Limb (tissue), 2 donors: Measurements from ENCODE around the gene CHD5.

Source experiments
- DNase-seq, 2 donors: peaks; one replicate each; pipeline ENCODE4 v3.0.0-alpha.2; 2016; ENCODE audit errors: extremely low spot score in 2 of 2

Gene CHD5

DNA sequence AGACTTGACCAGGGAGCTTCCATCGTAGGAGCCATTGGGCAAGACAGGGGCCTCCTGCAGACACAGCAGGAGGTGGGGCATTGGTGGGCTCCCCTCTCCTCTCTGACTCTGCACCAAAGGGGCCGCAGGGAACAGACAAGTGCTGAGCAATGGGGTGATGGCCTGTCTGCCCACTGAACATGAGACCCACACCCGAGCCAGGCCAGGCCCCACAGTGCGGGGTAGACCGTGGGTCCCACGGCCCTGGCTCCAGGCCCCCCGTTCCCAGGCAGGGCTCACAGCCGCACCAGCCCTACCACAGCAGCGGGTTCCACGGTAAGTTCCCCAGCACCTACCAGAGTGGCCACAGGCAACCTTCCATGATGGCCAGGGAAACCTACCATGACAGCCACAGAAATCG lies 45.9 kb downstream of the CHD5 start:
- DNase-seq: no peak

DNA sequence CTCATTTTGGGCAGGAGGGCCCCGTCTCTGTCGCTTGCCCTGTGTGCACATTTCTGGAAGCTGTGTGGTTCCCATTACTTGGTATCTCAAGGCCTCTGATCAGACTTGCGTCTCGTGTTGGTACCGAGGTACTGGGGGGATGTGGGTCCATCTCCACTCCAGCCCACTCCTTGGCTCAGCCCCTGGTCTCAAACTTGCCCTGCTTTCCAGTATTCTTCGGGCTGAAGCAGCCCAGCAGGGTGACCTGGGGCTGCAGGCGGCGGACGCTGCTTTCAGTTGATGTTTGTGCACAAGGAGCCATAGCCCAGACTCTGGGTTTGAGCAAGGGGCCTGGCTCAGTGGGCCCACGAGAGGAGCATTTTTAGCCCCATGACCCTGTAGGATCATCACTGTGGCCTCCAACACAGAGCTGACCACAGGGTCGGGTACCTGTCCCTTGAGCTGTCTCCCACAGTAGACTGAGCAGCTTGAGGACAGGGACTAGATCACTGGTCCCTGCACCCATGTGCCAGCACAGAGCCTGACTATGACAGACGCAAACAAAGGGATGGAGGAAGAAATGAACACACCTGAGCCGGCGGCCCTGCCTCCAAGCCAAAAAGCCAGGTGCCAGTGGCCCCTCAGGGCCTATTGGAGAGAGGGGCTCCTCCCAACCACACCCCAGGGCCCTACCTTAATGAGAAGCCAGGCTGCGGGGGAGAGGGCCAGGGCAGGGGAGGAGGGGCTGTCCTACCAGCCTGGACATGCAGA lies 46.8 kb downstream of the CHD5 start:
- DNase-seq: no peak

DNA sequence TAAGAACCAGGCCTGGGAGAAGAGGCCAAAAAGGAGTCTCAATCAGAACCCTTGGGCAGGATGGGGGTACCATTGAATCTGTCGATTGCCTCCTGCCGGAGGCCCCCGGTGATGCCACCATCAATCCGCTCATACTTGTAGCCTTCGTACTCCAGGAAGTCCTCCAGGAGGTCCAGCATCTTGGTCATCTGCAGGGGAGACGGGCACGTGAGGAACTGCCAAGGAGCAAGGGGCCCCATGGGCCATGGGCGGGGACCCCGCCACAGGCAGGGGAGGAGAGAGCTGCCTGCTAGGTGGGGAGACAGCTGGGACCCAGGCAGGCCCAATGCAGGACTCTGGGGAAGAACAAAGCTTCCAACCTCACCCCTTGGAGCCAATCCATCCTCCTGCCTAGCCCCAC lies 48.6 kb downstream of the CHD5 start:
- DNase-seq: no peak

DNA sequence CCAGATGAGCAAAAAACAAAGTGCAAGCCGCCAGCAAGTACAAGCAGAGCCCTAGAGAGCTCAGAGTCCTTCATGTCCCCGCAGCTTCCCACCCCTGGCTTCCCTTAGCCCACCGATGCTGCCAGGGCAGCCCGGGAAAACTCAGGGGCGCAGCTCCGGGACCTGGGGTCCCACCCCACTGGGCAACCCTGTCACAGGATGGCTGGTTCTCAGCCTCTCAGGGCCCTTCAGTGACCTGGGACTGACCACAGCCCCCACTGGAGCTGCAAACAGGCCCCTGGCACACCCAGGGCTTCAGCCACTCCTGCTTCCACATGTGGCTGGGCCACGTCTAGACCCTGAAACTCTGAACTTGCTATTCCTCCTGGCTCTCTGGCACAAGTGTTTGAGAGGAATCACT lies 49.5 kb downstream of the CHD5 start:
- DNase-seq: no peak

DNA sequence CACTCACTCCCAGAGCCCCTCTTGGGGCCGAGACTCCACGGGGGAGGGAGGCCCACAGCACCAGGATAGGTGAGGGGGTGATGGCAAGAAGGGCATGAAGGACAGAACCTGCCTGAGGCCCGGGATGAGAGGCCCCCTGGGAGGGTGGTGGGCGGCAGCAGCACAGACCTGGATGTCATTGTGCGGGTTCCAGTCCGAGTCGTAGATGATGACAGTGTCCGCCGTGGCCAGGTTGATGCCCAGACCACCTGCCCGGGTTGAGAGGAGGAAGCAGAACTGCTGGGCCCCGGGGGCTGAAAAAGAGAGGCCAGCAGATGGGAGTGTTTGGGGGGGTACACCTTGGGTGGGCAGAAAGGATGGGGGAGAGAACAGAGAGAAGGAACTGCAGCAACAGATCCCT lies 50.1 kb downstream of the CHD5 start:
- no peak for DNase-seq

DNA sequence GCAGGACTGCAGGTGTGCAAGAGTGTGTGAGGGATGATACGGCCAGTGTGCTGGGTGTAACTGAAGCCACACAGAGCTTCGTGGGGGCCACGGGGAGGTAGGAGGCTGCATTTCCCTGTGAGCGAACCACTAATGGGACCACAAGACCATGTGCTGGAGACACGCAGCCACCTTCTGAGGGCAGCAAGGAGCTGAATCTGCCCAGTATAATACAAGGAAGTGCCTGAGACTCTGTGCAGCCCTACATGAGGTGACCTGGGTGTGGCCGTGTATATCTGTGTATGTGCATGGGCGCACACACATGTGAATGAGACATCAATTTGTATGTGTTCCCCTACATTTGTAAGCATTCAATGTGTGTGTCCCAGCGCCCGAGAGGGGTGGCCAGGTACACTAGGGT lies 50.8 kb downstream of the CHD5 start:
- DNase-seq: no peak

DNA sequence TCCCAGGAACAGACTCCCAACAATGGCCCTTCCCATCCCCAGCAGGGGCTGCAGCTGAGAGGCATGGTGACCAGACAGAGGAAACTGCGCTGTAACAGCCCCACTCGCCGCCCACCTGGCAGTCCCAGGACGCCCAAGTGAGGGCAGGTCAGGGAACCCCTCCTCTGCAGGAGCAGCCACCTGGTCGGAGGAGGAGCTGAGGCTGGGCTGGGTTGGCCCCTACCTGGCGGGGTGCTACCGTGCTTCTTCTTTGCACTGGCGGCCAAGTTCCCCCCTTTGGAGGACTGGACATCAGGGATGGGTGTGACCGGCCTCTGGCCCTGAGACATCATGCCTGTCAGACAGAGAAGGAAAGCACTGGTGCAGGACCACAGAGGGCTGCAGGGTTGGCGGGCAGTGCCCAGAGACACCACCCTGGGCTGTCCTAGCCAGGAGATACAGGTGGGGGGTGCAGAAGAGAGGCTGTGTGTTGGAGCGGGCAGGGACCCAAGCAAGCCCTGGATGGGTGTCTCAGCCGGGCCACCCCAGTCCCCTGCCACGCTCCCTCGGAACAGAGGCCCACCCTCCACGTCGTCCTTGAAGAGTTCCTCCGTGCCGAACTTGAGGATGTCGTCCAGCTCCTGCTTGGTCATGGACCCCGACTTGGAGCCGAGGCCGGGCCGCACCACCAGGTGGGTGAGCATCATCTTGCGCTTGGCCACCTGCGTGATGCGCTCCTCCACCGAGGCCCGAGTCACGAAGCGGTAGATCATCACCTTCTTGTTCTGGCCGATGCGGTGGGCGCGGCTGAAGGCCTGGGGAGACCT lies 51.6 kb downstream of the CHD5 start:
- no peak for DNase-seq

DNA sequence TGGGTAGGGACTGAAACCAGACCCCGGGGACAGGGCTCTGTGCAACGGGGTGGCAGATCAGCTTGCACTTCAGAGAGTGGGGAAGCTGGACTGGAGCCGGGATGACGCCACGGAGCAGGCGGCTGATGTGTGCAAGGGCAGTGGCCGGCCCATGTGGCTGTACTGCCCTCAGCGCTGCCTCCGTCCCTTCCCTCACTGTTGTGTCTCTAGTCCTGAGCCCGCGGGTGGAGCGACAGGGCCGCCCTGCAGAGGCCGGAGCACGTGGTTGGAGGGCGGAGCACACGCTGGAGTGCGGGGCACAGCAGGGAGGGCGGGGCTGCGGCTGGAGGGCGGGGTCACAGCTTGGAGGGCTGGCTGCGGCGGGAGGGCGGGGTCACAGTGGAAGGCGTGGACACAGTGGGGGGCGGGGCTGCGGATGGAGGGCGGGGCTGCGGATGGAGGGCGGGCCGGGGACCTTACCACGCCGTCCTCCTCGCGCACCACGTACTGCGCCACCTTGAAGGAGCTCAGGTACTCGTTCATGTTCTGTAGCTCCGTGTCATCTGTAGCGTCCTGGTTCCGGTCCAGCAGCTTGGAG lies 52.4 kb downstream of the CHD5 start:
- peak; percentile 58 to 82 for DNase-seq

DNA sequence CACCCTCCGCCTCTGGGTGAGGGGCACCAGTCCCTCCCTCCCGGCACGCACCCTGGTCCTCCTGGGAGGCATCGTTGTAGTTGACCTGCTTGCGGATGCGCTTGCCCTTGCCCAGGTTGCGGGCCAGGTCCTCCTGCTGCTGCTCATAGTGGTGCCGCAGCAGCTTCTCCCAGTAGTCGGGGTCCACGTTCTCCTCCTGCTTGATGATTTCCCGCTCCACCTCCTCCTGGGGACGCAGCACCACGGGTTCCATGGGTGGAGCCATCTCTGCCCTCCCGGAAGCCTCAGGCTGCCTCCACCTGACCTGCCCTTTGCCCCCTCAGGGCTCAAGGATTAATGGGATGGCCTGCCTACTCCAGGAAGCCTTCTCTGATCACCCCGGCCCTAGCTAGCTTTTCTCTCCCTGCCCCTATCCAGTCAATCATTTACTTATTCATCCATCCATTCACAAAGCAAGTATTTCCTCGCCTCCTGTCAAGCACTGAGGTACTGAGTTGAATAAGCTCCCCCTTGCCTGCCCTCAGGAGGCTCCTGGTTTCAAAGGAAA lies 53.5 kb downstream of the CHD5 start:
- DNase-seq: no peak

DNA sequence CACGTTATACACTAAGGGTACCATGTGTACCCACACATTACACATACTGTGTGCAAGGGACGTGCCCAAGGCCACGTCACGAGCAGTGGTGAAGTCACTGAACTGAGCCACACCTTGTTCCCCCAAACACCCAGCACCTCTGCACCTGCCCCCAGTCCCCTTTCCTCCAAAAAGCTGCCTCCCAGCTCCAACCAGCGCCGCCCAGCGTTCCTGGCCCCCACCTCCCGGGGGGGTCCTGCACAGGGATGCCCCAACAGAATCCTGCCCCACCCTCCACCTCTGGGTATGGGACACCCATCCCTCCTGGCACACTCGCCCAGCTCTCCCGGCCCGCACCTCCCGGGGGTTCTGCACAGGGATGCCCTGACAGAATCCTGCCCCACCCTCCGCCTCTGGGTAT lies 54.1 kb downstream of the CHD5 start:
- DNase-seq: no peak

DNA sequence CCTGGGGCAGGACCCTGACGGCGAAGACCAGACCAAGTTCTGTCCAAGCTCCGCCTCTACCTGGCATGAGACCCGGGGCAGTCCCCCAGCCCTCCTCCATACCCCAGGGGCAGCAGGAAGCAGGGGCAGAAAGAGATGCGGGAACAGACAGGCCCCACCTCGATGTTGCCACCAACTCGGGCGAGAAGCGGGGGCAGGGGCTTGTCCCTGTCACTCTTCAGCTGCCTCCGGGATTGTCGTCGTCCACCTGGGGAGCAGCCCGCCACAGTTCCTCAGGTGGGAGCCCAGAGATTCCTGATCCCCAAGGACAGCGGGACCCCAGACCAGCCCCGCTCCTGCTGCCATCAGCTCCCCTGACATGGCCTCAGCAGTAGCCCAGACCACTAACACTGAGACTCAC lies 54.8 kb downstream of the CHD5 start:
- no peak for DNase-seq

DNA sequence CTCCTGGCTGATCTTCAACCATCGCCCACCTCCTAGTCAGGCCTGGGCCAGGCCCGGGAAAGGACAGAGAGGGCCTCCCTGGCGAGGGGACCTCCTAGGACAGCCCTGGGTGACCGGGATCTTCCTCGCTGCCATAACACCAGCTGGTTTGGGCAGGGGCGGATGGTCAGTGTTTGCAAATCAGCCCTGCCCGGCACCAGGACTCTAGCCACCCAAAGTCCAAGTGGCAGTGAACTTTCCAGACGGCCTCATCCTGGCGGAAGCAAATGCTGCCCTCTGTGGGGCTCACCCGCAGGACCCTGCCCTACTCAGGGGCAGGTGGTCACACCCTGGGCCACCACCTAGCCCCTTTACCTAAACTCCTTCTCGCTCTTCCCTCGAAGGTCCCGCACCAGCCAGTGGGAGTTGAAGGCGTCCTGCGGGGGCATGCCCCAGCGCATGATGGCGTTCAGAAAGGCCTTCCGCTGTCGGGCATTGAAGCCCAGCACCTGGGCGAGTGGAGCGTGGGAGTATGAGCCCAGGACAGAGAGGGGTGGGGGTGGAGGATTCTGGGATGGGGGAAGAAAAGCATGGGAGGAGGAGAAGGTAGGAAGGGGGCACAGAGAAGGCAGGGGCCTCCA lies 55.3 kb downstream of the CHD5 start:
- no peak for DNase-seq

DNA sequence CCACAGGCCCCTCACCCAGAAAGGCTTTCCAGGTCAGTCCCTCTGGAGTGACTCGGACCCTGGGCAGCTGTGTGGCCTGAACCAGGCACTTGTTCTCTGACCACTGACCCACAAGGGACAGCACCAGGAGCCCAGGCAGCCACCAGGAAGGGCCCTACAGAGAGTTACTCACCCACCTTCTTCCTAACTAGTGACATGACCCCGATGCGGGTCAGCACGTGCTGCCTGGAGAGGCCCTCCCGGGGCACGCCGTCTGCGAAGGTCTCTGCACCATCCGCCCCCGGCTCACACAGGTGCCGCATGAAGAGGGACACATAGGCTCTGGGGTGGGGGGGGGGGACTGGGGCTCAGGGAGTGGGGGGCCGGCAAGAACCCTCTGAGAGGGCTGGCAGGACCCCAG lies 55.8 kb downstream of the CHD5 start:
- no peak for DNase-seq

DNA sequence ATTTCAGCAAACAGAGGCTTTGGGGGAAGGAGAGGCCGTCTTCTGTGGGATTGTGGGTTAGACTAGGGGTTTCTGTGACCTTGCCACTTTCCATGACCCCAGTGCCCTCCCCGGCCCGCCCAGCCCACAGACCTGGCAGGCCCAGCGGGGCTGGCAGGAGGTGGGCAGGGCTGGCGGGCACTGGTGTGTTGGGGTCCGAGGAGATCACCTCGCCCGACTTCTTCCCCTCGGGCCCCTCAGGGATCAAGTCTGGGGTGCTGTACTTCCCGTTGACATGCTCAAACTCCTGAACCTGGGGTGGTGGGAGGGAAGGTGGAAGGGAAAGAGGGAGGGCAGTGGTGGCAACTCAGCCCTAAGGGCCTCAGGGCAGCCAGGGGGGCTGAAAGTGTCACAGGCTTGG lies 56.3 kb downstream of the CHD5 start:
- DNase-seq: no peak

DNA sequence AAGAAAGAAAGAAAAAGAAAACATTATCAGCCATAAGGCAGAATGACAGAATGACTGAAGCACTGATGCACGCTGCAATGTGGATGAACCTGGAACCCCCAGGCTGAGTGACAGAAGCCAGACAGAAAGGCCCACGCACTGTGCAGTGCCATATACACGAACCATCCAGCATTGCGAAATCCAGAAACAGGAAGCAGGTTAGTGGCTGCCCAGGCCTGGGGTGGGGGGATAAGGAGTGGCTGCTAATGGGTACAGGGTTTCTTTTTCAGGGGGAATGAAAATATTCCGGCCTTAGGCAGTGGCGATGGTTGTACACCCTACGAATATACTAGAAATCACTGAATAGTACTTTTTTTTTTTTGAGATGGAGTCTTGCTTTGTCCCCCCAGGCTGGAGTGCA lies 57.0 kb downstream of the CHD5 start:
- DNase-seq: no peak

DNA sequence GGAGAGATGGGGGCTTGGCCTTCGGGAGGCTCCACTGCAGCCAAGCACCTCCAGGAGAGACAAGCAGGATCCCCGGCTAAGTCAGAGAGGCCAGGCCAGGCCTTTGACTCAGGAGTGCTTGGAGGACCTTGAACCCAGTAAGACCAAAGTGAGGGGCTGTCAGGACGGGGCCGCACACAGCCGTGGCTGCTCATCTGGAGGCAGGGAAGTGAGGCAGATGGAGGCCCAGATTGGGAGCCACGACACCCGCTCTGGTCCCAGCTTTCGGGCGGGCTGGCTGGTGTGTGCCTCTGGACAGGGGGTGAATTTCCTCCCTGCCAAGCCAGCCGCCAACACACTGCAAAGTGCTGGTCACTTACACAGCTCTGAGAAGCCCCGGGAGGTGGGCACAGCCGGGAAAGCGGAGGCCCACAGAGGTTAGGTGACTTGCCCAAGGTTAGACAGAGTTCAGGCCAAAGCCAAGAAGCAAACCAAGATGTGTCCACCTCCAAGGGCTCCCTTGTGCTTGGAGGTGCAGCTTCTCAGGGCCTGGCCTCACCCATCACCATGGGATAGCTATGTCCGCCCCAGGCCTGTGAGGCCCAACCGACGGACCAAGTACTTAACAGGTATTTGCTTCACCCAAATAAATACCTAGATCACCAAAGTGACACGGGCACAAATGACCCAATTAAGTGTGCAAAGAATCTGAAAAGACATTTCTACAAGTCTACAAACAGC lies 58.3 kb downstream of the CHD5 start:
- DNase-seq: no peak

DNA sequence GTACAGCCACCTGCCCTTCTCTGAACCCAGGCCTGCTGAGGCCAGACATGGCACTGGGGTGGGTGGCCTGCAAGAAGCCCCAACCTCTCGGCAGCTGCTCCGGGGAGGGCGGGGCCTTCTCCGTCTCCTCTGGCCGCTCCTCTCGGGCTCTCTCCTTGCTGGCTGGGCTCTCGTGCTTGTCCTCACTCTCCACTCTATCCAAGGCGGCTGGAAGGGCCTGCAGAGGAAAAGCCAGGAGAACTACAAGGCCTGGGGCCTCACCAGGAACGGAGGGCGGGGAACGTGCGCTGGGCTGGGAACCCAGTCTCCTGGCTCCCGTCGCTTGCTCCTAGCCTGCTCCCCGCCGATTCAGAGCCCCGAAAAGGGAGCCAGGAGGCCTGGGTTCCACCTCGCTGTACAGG lies 59.1 kb downstream of the CHD5 start:
- no peak for DNase-seq

DNA sequence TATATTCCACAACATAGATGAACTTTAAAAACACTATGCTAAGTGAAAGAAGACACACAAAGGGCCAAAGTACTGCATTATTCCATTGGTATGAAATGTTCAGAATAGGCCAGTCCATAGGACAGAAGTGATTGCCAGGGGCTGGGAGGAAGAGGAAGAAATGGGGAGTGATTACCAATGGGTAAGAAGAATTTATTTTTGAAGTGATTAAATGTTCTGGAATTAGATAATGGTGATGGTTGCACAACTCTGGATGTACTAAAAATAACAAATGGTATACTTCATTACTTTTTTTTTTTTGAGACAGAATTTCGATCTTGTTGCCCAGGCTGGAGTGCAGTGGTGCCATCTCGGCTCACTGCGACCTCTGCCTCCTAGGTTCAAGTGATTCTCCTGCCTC lies 61.7 kb downstream of the CHD5 start:
- no peak for DNase-seq

DNA sequence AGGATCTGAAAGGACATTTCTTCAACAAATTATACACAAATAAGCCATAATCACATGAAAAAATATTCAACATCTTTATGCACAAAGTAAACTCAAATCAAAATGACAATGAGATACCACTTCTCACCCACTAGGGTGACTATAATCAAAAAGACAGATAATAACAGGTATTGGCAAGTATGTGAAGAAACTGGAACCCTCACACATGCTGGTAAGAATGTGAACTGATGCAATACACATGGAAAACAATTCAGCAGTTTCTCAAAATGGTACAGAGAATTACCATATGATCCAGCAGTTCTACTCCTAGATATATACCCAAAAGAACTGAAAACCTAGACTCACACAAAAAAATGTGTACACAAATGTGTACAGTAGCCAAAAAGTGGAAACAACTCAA lies 62.5 kb downstream of the CHD5 start:
- DNase-seq: no peak

DNA sequence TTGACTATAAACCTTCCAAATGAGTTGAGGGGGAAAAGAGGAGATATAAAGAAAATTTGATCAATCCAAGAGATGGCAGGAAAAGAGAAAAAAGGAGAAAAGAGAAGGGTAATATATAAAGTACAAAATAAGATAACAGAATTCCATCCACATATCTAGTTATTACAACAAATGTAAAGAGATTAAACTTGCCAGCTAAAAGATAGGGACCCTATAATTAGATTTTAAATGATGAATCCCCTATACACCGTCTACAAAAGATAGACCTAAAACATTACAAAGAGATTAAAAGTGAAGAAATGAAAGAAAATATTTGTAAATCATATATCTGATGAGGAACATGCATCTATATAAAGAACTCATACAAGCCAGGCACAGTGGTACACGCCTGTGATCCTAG lies 63.1 kb downstream of the CHD5 start:
- DNase-seq: no peak

DNA sequence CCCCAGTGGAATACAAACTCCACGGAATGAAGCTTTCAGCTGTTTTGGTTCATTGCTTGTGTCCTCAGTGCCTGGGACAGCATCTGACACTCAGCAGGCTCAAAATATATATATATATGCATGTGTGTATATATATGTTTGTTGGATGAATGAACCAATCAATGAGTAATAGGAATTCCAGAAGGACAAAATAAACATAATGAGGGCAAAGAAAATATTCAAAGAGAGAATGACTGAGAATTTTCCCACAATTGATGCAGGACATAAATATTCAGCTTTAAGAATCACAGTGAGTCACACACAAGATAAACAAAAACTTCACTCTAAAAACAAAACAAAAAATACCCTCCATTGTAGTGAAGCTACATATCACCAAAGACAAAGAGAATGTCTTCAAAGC lies 64.0 kb downstream of the CHD5 start:
- no peak for DNase-seq
